ENCODE data around the gene ADPRHL1. TPM values are rescaled to one million over a fixed set of nuclear protein-coding genes. Genes with fewer than 3 reads are reported as not detected.

Gene ADPRHL1
- total RNA-seq, 4 donors from 2014 or later: 3.9 to 15.2 (median 5.8) TPM; not detected in 1

DNA sequence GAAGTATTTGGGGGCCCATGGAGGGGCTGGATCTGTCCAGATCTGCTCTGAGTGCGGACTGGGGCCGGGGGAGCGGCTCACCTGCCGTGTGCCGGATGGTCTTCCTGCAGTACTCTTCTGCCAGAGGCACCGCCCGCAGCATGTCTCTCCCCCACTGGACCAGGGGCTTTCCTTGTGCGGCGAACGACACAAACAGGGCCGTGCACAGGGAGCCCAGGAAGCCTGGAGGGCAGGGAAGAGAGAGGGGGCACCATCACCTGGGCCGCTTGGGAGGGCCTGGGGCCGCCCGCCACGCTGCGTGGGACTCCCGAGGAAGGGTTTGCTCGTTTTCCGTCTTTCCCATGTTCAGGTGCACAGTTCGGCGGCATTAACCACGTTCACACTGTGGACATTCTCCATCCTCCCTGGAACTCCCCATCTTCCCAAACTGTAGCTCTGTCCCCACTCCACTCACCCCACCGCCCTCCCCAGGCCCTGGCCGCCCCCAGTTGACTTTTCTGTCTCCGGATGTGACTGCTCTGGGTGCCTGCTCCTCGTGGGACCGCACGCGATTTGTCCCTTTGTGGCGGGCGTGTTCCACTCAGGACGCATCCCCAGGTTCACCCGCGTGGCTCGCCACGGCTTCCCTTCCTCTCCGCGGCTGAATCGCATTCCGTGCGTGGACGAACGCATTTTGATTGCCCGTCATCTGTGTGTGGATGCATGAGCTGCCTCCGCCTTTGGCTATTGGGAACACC lies 24.2 kb downstream of the ADPRHL1 start:
- Histone ChIP-seq H3K9me3 (no peaks in the 10 kb centered on the region), H3K4me3 (no peak overlapping the region), H3K4me1 (no peaks in the 10 kb centered on the region), H3K27me3 (no peaks in the 10 kb centered on the region), H3K27ac (no peak overlapping the region), H3K36me3 (no peaks in the 10 kb centered on the region)
- no peak for DNase-seq
- no peak for TF ChIP-seq POLR2A (IDR thresholded peaks at IDR 0.05)
- TF ChIP-seq, protein P1, sequence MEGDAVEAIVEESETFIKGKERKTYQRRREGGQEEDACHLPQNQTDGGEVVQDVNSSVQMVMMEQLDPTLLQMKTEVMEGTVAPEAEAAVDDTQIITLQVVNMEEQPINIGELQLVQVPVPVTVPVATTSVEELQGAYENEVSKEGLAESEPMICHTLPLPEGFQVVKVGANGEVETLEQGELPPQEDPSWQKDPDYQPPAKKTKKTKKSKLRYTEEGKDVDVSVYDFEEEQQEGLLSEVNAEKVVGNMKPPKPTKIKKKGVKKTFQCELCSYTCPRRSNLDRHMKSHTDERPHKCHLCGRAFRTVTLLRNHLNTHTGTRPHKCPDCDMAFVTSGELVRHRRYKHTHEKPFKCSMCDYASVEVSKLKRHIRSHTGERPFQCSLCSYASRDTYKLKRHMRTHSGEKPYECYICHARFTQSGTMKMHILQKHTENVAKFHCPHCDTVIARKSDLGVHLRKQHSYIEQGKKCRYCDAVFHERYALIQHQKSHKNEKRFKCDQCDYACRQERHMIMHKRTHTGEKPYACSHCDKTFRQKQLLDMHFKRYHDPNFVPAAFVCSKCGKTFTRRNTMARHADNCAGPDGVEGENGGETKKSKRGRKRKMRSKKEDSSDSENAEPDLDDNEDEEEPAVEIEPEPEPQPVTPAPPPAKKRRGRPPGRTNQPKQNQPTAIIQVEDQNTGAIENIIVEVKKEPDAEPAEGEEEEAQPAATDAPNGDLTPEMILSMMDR (IDR thresholded peaks at IDR 0.05): no peak

DNA sequence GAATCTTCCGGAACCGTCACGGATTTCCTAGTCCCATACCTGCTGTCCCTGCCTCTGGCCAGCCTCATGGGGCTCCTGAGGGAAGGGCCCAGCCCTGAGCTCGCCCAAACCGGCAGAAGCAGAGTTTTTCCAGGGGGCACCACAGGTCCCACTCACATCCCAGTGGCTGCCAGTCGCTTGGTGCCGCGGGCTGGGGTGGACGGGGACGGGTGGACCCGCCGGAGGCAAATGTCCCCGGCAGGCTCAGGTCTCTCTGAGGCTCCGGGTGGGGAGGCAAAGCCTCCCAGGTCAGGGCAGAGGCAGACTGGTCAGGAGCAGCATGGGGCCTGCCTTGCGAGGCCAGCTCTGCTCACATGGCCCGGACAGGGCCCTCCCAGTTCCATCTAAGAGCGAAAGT lies 24.8 kb downstream of the ADPRHL1 start:
- TF ChIP-seq, protein P1 (IDR thresholded peaks at IDR 0.05): no peak
- no peak for TF ChIP-seq POLR2A (IDR thresholded peaks at IDR 0.05)
- Histone ChIP-seq H3K4me1 (no peaks in the 10 kb centered on the region), H3K36me3 (no peaks in the 10 kb centered on the region), H3K27me3 (no peaks in the 10 kb centered on the region), H3K27ac (no peak overlapping the region), H3K9me3 (no peaks in the 10 kb centered on the region), H3K4me3 (no peak overlapping the region)
- no peak for DNase-seq

DNA sequence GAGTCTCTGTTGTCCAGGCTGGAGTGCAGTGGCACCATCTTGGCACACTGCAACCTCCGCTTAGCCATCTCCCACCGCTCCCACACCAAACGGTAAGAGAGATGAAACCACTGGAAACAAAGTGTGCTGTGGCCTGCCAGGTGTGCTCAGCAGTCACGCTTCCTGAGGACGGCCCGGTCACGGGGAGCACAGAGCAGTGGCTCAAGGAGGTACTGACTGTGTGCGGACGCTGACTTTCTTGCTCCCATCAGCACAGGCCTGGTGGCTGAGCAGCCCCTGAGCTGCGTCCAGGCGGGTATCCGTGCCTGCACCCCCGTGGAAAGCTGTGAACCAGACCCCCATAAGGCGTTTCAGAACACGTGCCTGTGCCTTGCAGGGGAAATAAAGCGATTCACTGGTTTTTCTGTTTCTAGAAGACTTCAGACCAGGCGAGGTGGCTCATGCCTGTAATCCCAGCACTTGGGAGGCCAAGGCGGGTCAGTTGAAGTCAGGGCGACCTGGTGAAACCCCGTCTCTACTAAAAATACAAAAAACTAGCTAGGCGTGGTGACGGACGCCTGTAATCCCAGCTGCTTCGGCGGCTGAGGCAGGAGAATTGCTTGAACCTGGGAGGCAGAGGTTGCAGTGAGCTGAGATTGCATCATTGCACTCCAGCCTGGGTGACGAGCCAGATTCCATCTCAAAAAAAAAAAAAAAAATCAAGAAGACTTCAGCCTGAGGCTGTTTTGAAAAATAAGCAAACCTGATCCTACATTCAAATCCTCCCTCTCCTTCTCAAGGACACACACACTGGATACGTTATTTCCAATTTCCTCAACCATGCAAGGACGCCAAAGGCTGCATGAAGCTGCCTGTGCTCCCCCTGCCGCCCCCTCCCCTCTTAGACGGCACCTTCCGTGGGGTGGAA lies 25.5 kb downstream of the ADPRHL1 start:
- Histone ChIP-seq H3K4me1 (no peaks in the 10 kb centered on the region), H3K9me3 (no peaks in the 10 kb centered on the region), H3K36me3 (no peaks in the 10 kb centered on the region), H3K27me3 (no peaks in the 10 kb centered on the region), H3K4me3 (no peak overlapping the region), H3K27ac (no peak overlapping the region)
- no peak for TF ChIP-seq POLR2A (IDR thresholded peaks at IDR 0.05)
- TF ChIP-seq, protein P1 (IDR thresholded peaks at IDR 0.05): no peak
- DNase-seq: no peak

DNA sequence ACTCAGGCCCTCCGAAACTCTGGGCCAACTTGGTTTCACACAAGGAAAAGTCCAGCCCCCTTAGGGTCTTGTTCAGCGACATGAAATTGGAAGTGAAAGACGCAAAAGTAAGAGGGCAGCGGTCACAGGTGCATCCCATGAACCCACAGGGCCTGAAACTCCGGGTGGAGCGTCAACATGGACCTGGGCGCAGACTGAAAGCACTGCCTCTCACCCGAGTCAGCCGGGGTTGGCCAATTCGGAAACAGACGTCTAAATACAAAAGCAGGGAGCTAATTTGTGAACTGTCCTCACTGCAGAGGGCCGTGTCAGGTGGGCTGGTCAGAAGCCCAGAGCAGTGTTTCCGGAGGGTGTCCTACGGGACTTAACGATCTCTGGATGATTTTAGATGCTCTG lies 26.7 kb downstream of the ADPRHL1 start:
- Histone ChIP-seq H3K36me3 (no peaks in the 10 kb centered on the region), H3K27me3 (no peaks in the 10 kb centered on the region), H3K4me1 (no peaks in the 10 kb centered on the region), H3K27ac (no peak overlapping the region), H3K9me3 (no peaks in the 10 kb centered on the region), H3K4me3 (no peak overlapping the region)
- no peak for DNase-seq
- TF ChIP-seq, protein P1 (IDR thresholded peaks at IDR 0.05): no peak
- TF ChIP-seq POLR2A (IDR thresholded peaks at IDR 0.05): no peak

DNA sequence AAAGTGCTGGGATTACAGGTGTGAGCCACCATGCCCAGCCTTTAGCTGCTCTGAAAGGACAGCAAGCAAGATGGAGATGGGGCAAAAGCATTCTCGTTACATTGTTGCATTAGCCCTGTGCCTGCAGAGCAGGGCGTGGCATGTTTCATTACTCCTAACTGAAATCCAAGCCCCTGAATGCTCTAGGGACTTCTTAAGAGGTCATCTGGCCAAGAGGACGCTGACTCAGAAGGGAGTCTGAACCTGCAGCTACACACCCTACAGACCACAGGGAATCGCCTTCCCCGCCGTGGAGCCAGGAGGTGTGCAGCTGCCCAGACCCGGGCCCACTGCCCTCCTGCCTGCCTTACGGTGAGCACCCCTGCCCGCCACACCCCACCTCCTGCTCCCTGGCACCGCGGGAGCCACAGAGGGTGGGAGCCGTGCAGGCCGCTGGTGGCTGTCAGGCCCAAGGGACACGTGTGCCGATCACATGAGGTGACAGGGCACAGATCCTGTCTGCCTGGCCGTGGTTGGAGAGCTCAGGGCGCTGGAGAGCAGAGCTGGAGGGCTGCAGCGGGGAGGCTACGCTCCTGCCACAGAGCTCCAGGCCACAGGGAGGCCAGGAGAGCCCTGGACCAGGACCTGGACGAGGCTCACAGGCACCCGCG lies 27.2 kb downstream of the ADPRHL1 start:
- H3K27me3 ChIP-seq: no peaks in the 10 kb centered on the region
- TF ChIP-seq, protein P1 (IDR thresholded peaks at IDR 0.05): no peak
- no peak for TF ChIP-seq POLR2A (IDR thresholded peaks at IDR 0.05)
- no peak for DNase-seq
- no peak overlapping the region for H3K4me3 ChIP-seq
- no peaks in the 10 kb centered on the region for H3K4me1 ChIP-seq
- no peaks in the 10 kb centered on the region for H3K36me3 ChIP-seq
- H3K27ac ChIP-seq: no peak overlapping the region
- H3K9me3 ChIP-seq: no peaks in the 10 kb centered on the region

Data from Peyer's patch (tissue), 4 donors.